HL-60 (cell line): Measurements from ENCODE around the gene TBC1D14.
A peak's percentile ranks its signal among the peaks of the same experiment; 100 is the strongest.

ENCODE experiments used
- DNase-seq, 2 experiments: peaks; one replicate each; pipeline ENCODE4 v3.0.0-alpha.2; 2010 to 2020; ENCODE audit warnings: low read depth in 1 of 2, low spot score in 1 of 2
- H3K27ac ChIP-seq: fragments of 250-450 bp; sonication (Bioruptor Pico); replicated peaks from 2 replicates; pipeline ENCODE4 v1.5.1; 2020; ENCODE audit warnings: mild to moderate bottlenecking, moderate library complexity
- H3K27me3 ChIP-seq: fragments of 250-450 bp; sonication (Bioruptor Pico); 2 replicates; pipeline ENCODE4 v1.5.1; 2021; ENCODE audit warnings: mild to moderate bottlenecking, moderate library complexity; ENCODE audit not compliant: insufficient read depth, poor library complexity, severe bottlenecking
- H3K4me3 ChIP-seq: replicated peaks from 2 replicates; pipeline ENCODE4 v1.5.1; 2011; ENCODE audit warnings: mild to moderate bottlenecking, control low read depth, low read length; ENCODE audit not compliant: insufficient read depth
- GABPA ChIP-seq: IDR thresholded peaks from 2 replicates; pipeline ENCODE4 v1.6.1; 2012; ENCODE audit warnings: low read depth
- POLR2AphosphoS5 ChIP-seq: IDR thresholded peaks from 2 replicates; pipeline ENCODE4 v1.6.1; 2012; ENCODE audit warnings: low read depth
- SPI1 ChIP-seq: IDR thresholded peaks from 2 replicates; pipeline ENCODE4 v1.6.1; 2012; ENCODE audit warnings: low read depth, mild to moderate bottlenecking, borderline replicate concordance
- TF ChIP-seq, protein P1 (sequence below): IDR thresholded peaks from 2 replicates; pipeline ENCODE4 v1.6.1; 2012; ENCODE audit warnings: low read depth; ENCODE audit not compliant: insufficient replicate concordance
- TF ChIP-seq, protein P2 (sequence below): IDR thresholded peaks from one replicate; pipeline ENCODE4 v1.5.1; 2011; ENCODE audit warnings: low read length, control low read depth, inconsistent platforms; ENCODE audit not compliant: insufficient read depth

TBC1D14 gene

GRCh38 chr4:6907658-6908191, 1.9 kb upstream of the TBC1D14 start:
- H3K27me3 ChIP-seq: no peaks in the 10 kb centered on the region
- TF ChIP-seq GABPA: no peak
- no peak for TF ChIP-seq POLR2AphosphoS5
- H3K27ac ChIP-seq: no peak overlapping the region
- no peak overlapping the region for H3K4me3 ChIP-seq
- no peak for DNase-seq

DNA sequence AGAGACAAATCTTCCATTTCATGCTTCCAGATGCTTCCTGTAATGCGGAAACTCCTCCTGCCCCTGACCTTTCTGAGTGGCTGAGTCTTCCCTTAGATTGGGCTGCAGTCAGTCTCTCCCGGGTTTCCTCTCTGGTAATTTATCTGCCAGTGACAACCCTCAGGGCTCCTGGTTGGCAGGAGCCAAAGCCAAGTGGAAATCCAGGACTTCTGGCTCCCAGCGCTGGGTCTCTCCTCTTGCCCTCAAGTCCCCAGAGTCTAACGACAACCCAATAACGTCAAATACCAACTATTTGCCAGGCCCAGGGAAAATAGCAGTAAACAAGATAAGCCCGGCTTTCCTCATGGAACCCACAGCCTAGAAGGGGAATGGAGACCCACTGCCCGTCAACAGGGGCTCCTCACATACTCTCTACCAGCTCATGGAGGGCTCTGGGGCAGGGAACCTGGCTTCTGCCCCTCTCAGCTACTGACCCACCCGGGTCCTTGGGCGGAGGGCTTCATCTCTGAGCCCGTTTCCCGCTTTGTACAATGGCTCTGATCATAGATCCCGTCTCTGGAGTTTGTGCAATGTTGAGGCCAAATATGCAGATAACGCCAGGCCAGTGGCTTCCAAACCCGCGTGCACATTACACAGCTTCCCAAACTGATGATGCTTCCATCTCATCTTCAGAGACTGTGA, 1.1 kb upstream of the TBC1D14 start:
- Histone ChIP-seq H3K27me3 (no peaks in the 10 kb centered on the region), H3K4me3 (peak overlapping the region; percentile 69), H3K27ac (peak overlapping the region; percentile 97)
- DNase-seq: no peak
- TF ChIP-seq SPI1: no peak
- TF ChIP-seq, protein P1, sequence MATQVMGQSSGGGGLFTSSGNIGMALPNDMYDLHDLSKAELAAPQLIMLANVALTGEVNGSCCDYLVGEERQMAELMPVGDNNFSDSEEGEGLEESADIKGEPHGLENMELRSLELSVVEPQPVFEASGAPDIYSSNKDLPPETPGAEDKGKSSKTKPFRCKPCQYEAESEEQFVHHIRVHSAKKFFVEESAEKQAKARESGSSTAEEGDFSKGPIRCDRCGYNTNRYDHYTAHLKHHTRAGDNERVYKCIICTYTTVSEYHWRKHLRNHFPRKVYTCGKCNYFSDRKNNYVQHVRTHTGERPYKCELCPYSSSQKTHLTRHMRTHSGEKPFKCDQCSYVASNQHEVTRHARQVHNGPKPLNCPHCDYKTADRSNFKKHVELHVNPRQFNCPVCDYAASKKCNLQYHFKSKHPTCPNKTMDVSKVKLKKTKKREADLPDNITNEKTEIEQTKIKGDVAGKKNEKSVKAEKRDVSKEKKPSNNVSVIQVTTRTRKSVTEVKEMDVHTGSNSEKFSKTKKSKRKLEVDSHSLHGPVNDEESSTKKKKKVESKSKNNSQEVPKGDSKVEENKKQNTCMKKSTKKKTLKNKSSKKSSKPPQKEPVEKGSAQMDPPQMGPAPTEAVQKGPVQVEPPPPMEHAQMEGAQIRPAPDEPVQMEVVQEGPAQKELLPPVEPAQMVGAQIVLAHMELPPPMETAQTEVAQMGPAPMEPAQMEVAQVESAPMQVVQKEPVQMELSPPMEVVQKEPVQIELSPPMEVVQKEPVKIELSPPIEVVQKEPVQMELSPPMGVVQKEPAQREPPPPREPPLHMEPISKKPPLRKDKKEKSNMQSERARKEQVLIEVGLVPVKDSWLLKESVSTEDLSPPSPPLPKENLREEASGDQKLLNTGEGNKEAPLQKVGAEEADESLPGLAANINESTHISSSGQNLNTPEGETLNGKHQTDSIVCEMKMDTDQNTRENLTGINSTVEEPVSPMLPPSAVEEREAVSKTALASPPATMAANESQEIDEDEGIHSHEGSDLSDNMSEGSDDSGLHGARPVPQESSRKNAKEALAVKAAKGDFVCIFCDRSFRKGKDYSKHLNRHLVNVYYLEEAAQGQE: no peak
- TF ChIP-seq, protein P2, sequence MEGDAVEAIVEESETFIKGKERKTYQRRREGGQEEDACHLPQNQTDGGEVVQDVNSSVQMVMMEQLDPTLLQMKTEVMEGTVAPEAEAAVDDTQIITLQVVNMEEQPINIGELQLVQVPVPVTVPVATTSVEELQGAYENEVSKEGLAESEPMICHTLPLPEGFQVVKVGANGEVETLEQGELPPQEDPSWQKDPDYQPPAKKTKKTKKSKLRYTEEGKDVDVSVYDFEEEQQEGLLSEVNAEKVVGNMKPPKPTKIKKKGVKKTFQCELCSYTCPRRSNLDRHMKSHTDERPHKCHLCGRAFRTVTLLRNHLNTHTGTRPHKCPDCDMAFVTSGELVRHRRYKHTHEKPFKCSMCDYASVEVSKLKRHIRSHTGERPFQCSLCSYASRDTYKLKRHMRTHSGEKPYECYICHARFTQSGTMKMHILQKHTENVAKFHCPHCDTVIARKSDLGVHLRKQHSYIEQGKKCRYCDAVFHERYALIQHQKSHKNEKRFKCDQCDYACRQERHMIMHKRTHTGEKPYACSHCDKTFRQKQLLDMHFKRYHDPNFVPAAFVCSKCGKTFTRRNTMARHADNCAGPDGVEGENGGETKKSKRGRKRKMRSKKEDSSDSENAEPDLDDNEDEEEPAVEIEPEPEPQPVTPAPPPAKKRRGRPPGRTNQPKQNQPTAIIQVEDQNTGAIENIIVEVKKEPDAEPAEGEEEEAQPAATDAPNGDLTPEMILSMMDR: no peak
- TF ChIP-seq GABPA: no peak; the same call in 1 of the 2 replicates
- TF ChIP-seq POLR2AphosphoS5: peak; percentile 6; the same call in 1 of the 2 replicates

DNA sequence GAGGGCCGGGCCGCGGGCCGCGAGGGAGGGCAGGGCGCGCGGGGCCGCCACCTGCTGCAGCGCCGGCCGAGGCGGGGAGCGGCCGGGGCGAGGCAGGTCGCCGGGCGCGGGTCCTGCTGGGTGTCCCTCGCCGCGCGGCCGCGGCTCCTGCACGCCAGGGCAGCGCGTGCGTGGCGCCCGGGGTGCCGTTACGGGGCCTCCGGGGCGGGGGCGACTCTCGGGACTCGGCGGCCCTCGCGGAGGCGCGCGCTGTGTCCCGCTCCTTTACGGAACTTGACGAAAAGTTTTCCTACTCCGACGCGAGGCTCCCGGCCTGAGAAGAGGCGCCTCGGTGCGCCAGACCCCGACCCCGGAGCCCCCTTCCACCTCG, 329 bp downstream of the TBC1D14 start:
- no peak; the same call in 1 of the 2 replicates for TF ChIP-seq POLR2AphosphoS5
- TF ChIP-seq, protein P1: no peak
- TF ChIP-seq, protein P2: no peak
- TF ChIP-seq SPI1: no peak
- no peak for TF ChIP-seq GABPA
- peak overlapping the region; percentile 66 for H3K4me3 ChIP-seq
- peak overlapping the region; percentile 76 for H3K27ac ChIP-seq
- DNase-seq: peak in 1 of 2 experiments; percentile 50
- no peaks in the 10 kb centered on the region for H3K27me3 ChIP-seq

- no peaks in the 10 kb centered on the region for H3K27me3 ChIP-seq
- no peak for DNase-seq
- peak overlapping the region; percentile 76 for H3K27ac ChIP-seq
- TF ChIP-seq SPI1 (no peak), POLR2AphosphoS5 (no peak), GABPA (no peak)
- TF ChIP-seq, protein P1: no peak
- TF ChIP-seq, protein P2: peak; percentile 0
- peak overlapping the region; percentile 66 for H3K4me3 ChIP-seq
These were observed 824 bp downstream of the TBC1D14 start for GRCh38 chr4:6910340-6910959.
